ENCODE measurements around the gene SCG2. TPM values are rescaled to one million over a fixed set of nuclear protein-coding genes. Genes with fewer than 3 reads are reported as not detected.

The SCG2 gene
- total and polyA plus RNA-seq, 4 donors: not detected

DNA sequence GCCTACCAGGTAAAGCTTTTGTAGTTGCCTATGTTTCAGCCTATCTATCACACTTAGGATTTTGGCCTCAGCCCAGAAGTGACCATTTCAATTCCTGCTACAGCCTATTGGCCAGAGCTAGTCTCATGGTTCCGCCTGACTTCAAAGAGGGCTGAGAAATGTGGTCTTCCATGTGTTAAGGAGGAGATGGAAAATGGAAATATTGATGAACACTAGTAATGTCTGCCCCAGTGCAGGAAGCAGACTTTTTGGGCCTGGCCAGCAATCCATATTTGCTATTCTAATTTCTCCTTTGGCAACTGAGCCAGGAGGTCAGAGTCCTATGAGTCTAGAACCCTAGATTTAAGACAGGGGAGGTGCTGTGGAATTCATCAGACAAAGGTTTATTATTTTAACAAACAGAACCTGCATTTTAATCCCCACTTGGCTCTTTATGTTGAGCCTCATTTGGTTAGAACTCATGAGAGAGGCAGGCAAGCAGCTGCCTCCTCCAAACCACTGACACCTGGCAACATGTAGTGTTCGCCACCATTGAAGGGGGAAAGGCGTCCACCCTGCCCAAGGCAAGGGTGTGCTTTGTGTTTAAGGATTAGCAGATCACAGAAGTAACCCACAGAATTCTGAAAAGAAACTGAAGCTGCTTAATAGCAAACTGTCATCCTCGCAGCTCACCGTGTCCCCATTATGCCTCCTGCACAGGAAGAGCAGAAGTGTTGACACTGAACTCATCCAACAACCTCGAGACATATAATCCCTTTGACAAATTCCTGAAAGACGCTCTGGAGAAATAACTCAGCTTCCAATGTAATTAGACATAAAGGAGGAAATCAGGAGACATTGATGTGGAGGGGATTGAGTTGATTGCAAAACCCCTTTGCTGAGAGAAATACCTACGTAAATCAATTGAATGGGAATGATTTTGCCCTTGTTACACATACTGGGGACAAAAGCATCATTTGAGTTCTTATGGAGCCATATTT lies 47.7 kb upstream of the SCG2 start:
- no peaks in the 10 kb centered on the region for H3K36me3 ChIP-seq (ENCODE audit: control insufficient read depth in 4 of 4, insufficient read depth in 3 of 4, low read depth in 1 of 4, low read length in 3 of 4)
- no peak overlapping the region for H3K9ac ChIP-seq (ENCODE audit: low read depth in 1 of 2, low read length in 2 of 2)
- H3K27me3 ChIP-seq (ENCODE audit: control insufficient read depth in 4 of 4, insufficient read depth in 4 of 4, low read length in 3 of 4): no peaks in the 10 kb centered on the region
- DNase-seq (ENCODE audit: low spot score): no peak
- H3K4me1 ChIP-seq (ENCODE audit: control insufficient read depth in 4 of 4, insufficient read depth in 4 of 4, low read length in 3 of 4): no peaks in the 10 kb centered on the region
- TF ChIP-seq, protein P1, sequence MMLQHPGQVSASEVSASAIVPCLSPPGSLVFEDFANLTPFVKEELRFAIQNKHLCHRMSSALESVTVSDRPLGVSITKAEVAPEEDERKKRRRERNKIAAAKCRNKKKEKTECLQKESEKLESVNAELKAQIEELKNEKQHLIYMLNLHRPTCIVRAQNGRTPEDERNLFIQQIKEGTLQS (IDR thresholded peaks at IDR 0.05): no peak
- TF ChIP-seq RAD21 (IDR thresholded peaks at IDR 0.05): no peak
- TF ChIP-seq FOXA2 (IDR thresholded peaks at IDR 0.05): no peak
- no peak for TF ChIP-seq HNF4A (conservative IDR thresholded peaks at IDR 0.05)
- no peak for TF ChIP-seq NR2F2 (IDR thresholded peaks at IDR 0.05)
- TF ChIP-seq HNF4G (IDR thresholded peaks at IDR 0.05): no peak
- no peak for TF ChIP-seq EGR1 (IDR thresholded peaks at IDR 0.05; ENCODE audit: low read depth in 2 of 2)
- TF ChIP-seq, protein P2, sequence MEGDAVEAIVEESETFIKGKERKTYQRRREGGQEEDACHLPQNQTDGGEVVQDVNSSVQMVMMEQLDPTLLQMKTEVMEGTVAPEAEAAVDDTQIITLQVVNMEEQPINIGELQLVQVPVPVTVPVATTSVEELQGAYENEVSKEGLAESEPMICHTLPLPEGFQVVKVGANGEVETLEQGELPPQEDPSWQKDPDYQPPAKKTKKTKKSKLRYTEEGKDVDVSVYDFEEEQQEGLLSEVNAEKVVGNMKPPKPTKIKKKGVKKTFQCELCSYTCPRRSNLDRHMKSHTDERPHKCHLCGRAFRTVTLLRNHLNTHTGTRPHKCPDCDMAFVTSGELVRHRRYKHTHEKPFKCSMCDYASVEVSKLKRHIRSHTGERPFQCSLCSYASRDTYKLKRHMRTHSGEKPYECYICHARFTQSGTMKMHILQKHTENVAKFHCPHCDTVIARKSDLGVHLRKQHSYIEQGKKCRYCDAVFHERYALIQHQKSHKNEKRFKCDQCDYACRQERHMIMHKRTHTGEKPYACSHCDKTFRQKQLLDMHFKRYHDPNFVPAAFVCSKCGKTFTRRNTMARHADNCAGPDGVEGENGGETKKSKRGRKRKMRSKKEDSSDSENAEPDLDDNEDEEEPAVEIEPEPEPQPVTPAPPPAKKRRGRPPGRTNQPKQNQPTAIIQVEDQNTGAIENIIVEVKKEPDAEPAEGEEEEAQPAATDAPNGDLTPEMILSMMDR (IDR thresholded peaks at IDR 0.05; ENCODE audit: low read depth, low read length, missing input control): no peak
- no peak for TF ChIP-seq TAF1 (conservative IDR thresholded peaks at IDR 0.05)
- TF ChIP-seq YY1 (IDR thresholded peaks at IDR 0.05): no peak
- TF ChIP-seq, protein P3, sequence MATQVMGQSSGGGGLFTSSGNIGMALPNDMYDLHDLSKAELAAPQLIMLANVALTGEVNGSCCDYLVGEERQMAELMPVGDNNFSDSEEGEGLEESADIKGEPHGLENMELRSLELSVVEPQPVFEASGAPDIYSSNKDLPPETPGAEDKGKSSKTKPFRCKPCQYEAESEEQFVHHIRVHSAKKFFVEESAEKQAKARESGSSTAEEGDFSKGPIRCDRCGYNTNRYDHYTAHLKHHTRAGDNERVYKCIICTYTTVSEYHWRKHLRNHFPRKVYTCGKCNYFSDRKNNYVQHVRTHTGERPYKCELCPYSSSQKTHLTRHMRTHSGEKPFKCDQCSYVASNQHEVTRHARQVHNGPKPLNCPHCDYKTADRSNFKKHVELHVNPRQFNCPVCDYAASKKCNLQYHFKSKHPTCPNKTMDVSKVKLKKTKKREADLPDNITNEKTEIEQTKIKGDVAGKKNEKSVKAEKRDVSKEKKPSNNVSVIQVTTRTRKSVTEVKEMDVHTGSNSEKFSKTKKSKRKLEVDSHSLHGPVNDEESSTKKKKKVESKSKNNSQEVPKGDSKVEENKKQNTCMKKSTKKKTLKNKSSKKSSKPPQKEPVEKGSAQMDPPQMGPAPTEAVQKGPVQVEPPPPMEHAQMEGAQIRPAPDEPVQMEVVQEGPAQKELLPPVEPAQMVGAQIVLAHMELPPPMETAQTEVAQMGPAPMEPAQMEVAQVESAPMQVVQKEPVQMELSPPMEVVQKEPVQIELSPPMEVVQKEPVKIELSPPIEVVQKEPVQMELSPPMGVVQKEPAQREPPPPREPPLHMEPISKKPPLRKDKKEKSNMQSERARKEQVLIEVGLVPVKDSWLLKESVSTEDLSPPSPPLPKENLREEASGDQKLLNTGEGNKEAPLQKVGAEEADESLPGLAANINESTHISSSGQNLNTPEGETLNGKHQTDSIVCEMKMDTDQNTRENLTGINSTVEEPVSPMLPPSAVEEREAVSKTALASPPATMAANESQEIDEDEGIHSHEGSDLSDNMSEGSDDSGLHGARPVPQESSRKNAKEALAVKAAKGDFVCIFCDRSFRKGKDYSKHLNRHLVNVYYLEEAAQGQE (IDR thresholded peaks at IDR 0.05): no peak
- TF ChIP-seq, protein P4, sequence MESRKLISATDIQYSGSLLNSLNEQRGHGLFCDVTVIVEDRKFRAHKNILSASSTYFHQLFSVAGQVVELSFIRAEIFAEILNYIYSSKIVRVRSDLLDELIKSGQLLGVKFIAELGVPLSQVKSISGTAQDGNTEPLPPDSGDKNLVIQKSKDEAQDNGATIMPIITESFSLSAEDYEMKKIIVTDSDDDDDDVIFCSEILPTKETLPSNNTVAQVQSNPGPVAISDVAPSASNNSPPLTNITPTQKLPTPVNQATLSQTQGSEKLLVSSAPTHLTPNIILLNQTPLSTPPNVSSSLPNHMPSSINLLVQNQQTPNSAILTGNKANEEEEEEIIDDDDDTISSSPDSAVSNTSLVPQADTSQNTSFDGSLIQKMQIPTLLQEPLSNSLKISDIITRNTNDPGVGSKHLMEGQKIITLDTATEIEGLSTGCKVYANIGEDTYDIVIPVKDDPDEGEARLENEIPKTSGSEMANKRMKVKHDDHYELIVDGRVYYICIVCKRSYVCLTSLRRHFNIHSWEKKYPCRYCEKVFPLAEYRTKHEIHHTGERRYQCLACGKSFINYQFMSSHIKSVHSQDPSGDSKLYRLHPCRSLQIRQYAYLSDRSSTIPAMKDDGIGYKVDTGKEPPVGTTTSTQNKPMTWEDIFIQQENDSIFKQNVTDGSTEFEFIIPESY (IDR thresholded peaks at IDR 0.05): no peak
- TF ChIP-seq RXRA (IDR thresholded peaks at IDR 0.05): no peak
- TF ChIP-seq SP1 (IDR thresholded peaks at IDR 0.05): no peak
- no peak for TF ChIP-seq JUND (IDR thresholded peaks at IDR 0.05)
- no peak for TF ChIP-seq FOXA1 (IDR thresholded peaks at IDR 0.05)
- TF ChIP-seq, protein P5, sequence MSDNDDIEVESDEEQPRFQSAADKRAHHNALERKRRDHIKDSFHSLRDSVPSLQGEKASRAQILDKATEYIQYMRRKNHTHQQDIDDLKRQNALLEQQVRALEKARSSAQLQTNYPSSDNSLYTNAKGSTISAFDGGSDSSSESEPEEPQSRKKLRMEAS (IDR thresholded peaks at IDR 0.05): no peak
- TF ChIP-seq GABPA (IDR thresholded peaks at IDR 0.05 in 1 of 2, conservative IDR thresholded peaks at IDR 0.05 in 1 of 2): no peak
- no peak overlapping the region for H3K27ac ChIP-seq (ENCODE audit: low read depth in 1 of 2, low read length in 2 of 2)
- 80% methylated on average over 8 of the region's 8 CpGs for WGBS
- H3K4me3 ChIP-seq (ENCODE audit: low read depth in 1 of 3, low read length in 3 of 3): no peak overlapping the region
- no peaks in the 10 kb centered on the region for H3K9me3 ChIP-seq (ENCODE audit: control insufficient read depth in 4 of 4, low read length in 3 of 4)

Data from liver (tissue), 9 donors.